ENCODE data around the gene ZNF281. TPM values are rescaled to one million over a fixed set of nuclear protein-coding genes. Genes with fewer than 3 reads are reported as not detected.

Gene ZNF281
- total and polyA plus RNA-seq, 9 of the 15 experiments (the other 6 are each of a cell fraction or from before 2014, with no cell fraction given), result 9.6 to 24.9 (median 16.5) TPM

- Histone ChIP-seq H3K4me3 (no peak overlapping the region), H3K4me2 (ENCODE audit: insufficient read depth, low read length) (no peak overlapping the region; the same call in 1 of the 2 replicates), H2AFZ (ENCODE audit: low read depth, low read length) (no peak overlapping the region), H4K20me1 (replicated peaks; ENCODE audit: control insufficient read depth, insufficient read depth, low read length) (no peaks in the 10 kb centered on the region), H3K4me1 (replicated peaks in 1 of 2; ENCODE audit: control insufficient read depth in 2 of 2, insufficient read depth in 2 of 2, low read length in 2 of 2) (no peaks in the 10 kb centered on the region), H3K9me3 (replicated peaks; ENCODE audit: control insufficient read depth, insufficient read depth, low read depth, low read length) (no peaks in the 10 kb centered on the region), H3K9ac (ENCODE audit: insufficient read depth in 1 of 2, low read depth in 2 of 2, low read length in 2 of 2) (no peak overlapping the region), H3K27me3 (ENCODE audit: control insufficient read depth in 2 of 2, insufficient read depth in 2 of 2, low read length in 2 of 2) (peaks cover 10 to 34% of the 10 kb centered on the region in 2 experiments), H3K27ac (ENCODE audit: extremely low read depth, low read depth, low read length) (no peak overlapping the region), H3K79me2 (ENCODE audit: control insufficient read depth, insufficient read depth, low read length) (no peaks in the 10 kb centered on the region), H3K9me1 (ENCODE audit: control insufficient read depth, insufficient read depth, low read length) (no peaks in the 10 kb centered on the region), H3K36me3 (ENCODE audit: control insufficient read depth, insufficient read depth, low read length) (no peaks in the 10 kb centered on the region)
- ATAC-seq (no peak), FAIRE-seq (no peak), DNase-seq (ENCODE audit: extremely low read depth in 1 of 4, low spot score in 3 of 4) (no peak)
- intact Hi-C loops (cut with micrococcal nuclease), result no loop called here
- in situ Hi-C loops (cut with MboI), result no loop called here
- CTCF ChIA-PET (ENCODE audit: low intra/inter-chr PET ratio), result no interaction called here
- POLR2A ChIA-PET, result interaction anchor here (0.7 to 1.0 kb wide), 3 partner anchors 11 to 68 kb away, joined by 3 read pairs; no protein-coding TSS in a partner anchor
- BruUV-seq (replicated peaks), result no TSS peak
- TF ChIP-seq TGIF2 (CRISPR knock-in tag; IDR thresholded peaks at IDR 0.05) (no peak), PML (IDR thresholded peaks at IDR 0.05; ENCODE audit: low read length) (no peak), SMAD1 (IDR thresholded peaks at IDR 0.05; ENCODE audit: low read depth, low read length, partially characterized antibody) (no peak), TCF7 (IDR thresholded peaks at IDR 0.05; ENCODE audit: borderline replicate concordance) (no peak), CREB3L1 (IDR thresholded peaks at IDR 0.05; ENCODE audit: borderline replicate concordance, low read depth) (no peak), CHCHD3 (CRISPR knock-in tag; IDR thresholded peaks at IDR 0.05) (no peak)
- 4% methylated on average over 5 of the region's 5 CpGs for WGBS (ENCODE audit: insufficient coverage, low coverage, missing lambda C conversion rate)
Observed at GRCh38 chr1:200437556-200438203, 27.8 kb upstream of the ZNF281 start.

Data from K562 (cell line).